Fibroblast of peridontal ligament (primary cell): ENCODE results near the gene OR4K13.

Experiments used
- DNase-seq: peaks from one replicate; pipeline ENCODE4 v3.0.0-alpha.2; 2010; ENCODE audit errors: extremely low read depth

The OR4K13 gene, protein sequence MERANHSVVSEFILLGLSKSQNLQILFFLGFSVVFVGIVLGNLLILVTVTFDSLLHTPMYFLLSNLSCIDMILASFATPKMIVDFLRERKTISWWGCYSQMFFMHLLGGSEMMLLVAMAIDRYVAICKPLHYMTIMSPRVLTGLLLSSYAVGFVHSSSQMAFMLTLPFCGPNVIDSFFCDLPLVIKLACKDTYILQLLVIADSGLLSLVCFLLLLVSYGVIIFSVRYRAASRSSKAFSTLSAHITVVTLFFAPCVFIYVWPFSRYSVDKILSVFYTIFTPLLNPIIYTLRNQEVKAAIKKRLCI

DNA sequence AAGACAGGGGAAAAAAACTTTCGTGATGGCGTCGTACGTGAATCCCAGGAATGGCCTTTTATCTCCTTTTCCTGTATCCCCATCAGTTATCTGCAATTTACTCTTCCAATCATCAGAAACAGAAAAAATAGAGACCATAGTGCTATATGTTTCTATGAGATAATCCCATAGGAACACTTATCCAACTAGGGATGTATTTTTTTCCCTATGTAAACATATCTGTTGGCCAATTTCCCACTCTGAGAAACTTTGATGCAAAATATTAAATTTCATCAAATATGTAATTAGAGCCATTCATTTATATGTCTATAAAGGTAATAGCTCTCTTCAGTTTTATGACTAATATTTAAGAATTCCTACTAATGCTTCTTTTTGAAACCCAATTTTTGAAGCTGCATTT is at the start of gene OR4K13:
Gene OR4K13, minus strand, starts transcription at position 101 of the 400 bp plus-strand sequence. CDS start 1,280 bp downstream, outside the sequence.
- DNase-seq = no peak

DNA sequence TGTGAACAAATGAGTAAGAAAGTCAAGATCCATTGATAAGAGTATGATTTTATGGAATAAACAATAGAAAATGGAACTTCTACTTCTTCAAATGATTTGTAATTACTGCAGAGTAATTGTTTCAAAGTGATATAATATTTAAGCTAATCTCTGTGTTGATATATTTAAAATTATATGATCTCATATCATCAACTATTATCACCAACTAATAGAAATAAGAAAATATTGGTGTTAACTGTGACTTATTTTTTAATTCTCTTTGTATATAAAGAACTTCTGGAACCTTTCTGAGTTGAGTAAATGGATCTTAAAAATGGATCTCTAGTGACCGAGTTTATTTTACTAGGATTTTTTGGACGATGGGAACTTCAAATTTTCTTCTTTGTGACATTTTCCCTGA is 23.9 kb upstream of the OR4K13 start, which contains the start of gene OR4L1:
Gene OR4L1, plus strand, starts transcription at position 301 of the 400 bp plus-strand sequence. Its CDS starts 0 bp downstream, at position 301.
- no peak for DNase-seq

GRCh38 chr14:20048202-20048601 is 12.4 kb upstream of the OR4K13 start:
- DNase-seq = no peak

- DNase-seq = no peak
Observed at GRCh38 chr14:20044243-20044642, 8.4 kb upstream of the OR4K13 start.

DNA sequence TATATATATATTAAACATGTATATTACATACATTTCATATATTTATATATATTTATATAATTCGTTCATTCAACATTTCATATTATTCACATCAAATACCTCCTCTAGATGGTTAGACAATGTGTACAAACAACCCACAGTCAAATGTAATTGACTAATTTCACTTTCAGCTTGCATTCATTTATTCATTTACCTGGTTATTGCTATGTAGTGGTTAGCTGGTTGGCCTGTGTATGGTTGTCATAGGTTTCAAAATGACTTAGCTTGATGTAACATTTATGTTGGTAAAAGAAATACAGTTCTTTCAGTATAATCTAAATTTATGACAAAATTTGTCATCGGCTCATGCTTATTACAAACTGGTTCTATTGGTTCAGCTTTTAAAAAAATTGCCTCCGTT is 389 bp downstream of the OR4K13 start:
- no peak for DNase-seq

GRCh38 chr14:20031058-20031457 is 4.8 kb downstream of the OR4K13 start:
- DNase-seq = no peak

DNA sequence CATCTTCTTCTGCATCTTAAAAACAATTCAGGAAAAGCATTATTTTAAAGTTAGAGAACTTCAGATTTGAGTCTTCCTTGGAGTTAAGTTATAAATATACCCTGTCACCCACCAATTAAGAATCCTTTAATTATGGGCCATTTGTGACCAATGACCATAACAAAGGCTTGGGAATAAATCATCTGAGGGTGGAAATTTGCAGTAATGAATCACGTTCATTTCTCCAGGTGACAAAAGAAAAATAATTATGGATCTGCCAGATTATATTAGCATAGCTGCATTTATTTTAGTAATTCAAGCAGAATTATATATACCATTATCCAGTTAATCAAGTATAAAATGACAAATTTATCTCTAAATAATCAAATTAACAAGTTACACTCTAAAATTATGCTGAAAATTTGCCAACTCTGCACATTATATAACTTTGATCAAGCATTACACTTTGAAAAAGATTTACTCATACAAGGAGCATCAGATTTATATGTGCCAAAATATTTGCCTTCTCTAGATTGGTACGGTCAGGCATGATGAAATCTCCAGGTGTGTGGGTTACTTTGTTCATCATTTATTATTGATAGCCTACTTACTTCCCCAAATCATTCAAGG is 16.5 kb downstream of the OR4K13 start, which contains the start of gene OR4K14:
Gene OR4K14, minus strand, starts transcription at position 51 of the 609 bp plus-strand sequence. CDS start 4,114 bp downstream, outside the sequence.
- no peak for DNase-seq

DNA sequence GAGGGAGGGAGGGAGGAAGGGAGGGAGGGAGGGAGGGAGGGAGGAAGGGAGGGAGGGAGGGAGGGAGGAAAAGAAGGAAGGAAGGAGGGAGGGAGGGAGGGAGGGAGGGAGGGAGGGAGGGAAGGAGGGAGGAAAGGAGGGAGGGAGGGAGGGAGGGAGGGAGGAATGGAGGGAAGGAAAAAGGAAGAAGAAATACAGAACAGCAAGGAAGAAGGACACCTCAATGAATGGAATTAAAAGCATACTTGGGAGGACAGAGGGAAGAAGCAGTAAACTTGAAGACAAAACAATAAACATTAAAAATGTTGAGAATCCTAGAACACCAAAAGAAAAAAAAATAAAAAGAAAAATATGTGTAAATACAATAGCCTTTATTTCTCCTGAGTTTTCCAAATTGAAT is 27.7 kb downstream of the OR4K13 start:
- no peak for DNase-seq

- DNase-seq = no peak
Observed at GRCh38 chr14:20002319-20002718, 33.5 kb downstream of the OR4K13 start.

GRCh38 chr14:20001863-20002262 is 34.0 kb downstream of the OR4K13 start, which contains the start of gene OR4Q2:
TSS of gene OR4Q2 (plus strand) at chr14:20002163.
- DNase-seq = no peak

GRCh38 chr14:19993438-19993837 is 42.4 kb downstream of the OR4K13 start:
- DNase-seq = no peak
